AG04449 (cell line): Measurements from ENCODE around the gene SCN1B.

ENCODE experiments used
- CTCF ChIA-PET: fragments of 350-600 bp; formaldehyde crosslinking; extraction: SDS; loops from one replicate; lab custom pipeline; 2021; ENCODE audit warnings: antibody characterized with exemption; lab: Yijun Ruan, JAX
- POLR2A ChIA-PET: fragments of 400-600, 350-600 bp; formaldehyde crosslinking; extraction: SDS; loops from one replicate; lab custom pipeline; 2020; ENCODE audit warnings: antibody characterized with exemption, inconsistent platforms; lab: Yijun Ruan, JAX
- DNase-seq: peaks from one replicate; pipeline ENCODE4 v3.0.0-alpha.2; 2010; ENCODE audit warnings: low read depth, low spot score
- H3K4me3 ChIP-seq: 2 replicates; pipeline ENCODE4 v1.5.1; 2011; ENCODE audit warnings: low read depth, mild to moderate bottlenecking, control low read depth, low read length
- CTCF ChIP-seq: IDR thresholded peaks from one replicate; pipeline ENCODE4 v1.5.1; 2011; ENCODE audit warnings: mild to moderate bottlenecking, moderate library complexity, low read length, control low read depth, inconsistent platforms; ENCODE audit not compliant: insufficient read depth; ENCODE audit errors: missing control alignments

SCN1B gene

GRCh38 chr19:35060160-35060855 lies 30.0 kb downstream of the SCN1B start:
- ChIA-PET CTCF (interaction anchor here (1.0 kb wide), 1 partner anchor 16 kb away, joined by 6 read pairs; no protein-coding TSS in a partner anchor), POLR2A (no interaction called here)
- no peak overlapping the region for H3K4me3 ChIP-seq
- TF ChIP-seq CTCF, result no peak
- DNase-seq, result no peak

- DNase-seq, result no peak
- CTCF ChIA-PET, result interaction anchor here (0.6 to 7.8 kb wide), 4 partner anchors 15 to 108 kb away, joined by 3 to 245 read pairs (median 8); partner anchors contain the start of genes FXYD1 and LGI4
- POLR2A ChIA-PET, result no interaction called here
- TF ChIP-seq CTCF, result no peak
- no peak overlapping the region for H3K4me3 ChIP-seq
These were observed 31.5 kb downstream of the SCN1B start for GRCh38 chr19:35061583-35062373.

GRCh38 chr19:35062942-35063341 lies 32.7 kb downstream of the SCN1B start:
- no peak for TF ChIP-seq CTCF
- POLR2A ChIA-PET, result no interaction called here
- CTCF ChIA-PET, result interaction anchor here (1.8 to 7.8 kb wide), 3 partner anchors 16 to 75 kb away, joined by 6 to 245 read pairs (median 10); partner anchors contain the start of genes FXYD1 and LGI4

GRCh38 chr19:35063940-35064818 lies 33.9 kb downstream of the SCN1B start:
- ChIA-PET POLR2A (no interaction called here), CTCF (interaction anchor here (0.9 to 7.8 kb wide), 10 partner anchors 9 to 90 kb away, joined by 3 to 245 read pairs (median 5); partner anchors contain the start of genes FXYD1 and LGI4)
- no peak for DNase-seq
- TF ChIP-seq CTCF, result no peak
- H3K4me3 ChIP-seq, result no peak overlapping the region

More at GRCh38 chr19:35062942-35063341, 32.7 kb downstream of the SCN1B start:
- no peak overlapping the region for H3K4me3 ChIP-seq
- no peak for DNase-seq

- no peak overlapping the region for H3K4me3 ChIP-seq
- ChIA-PET CTCF (interaction anchor here (1.1 to 7.8 kb wide), 12 partner anchors 7 to 88 kb away, joined by 4 to 245 read pairs (median 26); partner anchors contain the start of genes FXYD1, FXYD3, FXYD5 and LGI4), POLR2A (no interaction called here)
- TF ChIP-seq CTCF, result no peak
- no peak for DNase-seq
These were observed 35.3 kb downstream of the SCN1B start for GRCh38 chr19:35065574-35065973.
